ENCODE results near the gene LIPT2.

LIPT2 gene

GRCh38 chr11:74492974-74493790 lies at the start of gene LIPT2:
TSS of gene LIPT2 (minus strand) at chr11:74493724. CDS start at chr11:74493703, 21 bp downstream.
- Histone ChIP-seq H3K27me3 (ENCODE audit: control insufficient read depth, low read length) (no peaks in the 10 kb centered on the region), H4K20me1 (ENCODE audit: control insufficient read depth, insufficient read depth, low read depth, low read length) (no peaks in the 10 kb centered on the region), H3K79me2 (ENCODE audit: control insufficient read depth, low read length) (peaks cover 6% of the 10 kb centered on the region), H3K9me2 (replicated peaks; ENCODE audit: control insufficient read depth, low read length) (no peaks in the 10 kb centered on the region), H3K4me1 (ENCODE audit: control insufficient read depth, low read length) (peaks cover 17% of the 10 kb centered on the region), H3K9me3 (ENCODE audit: control insufficient read depth, insufficient read depth, low read length) (no peaks in the 10 kb centered on the region), H3K36me3 (ENCODE audit: control insufficient read depth, low read length) (peaks cover 13% of the 10 kb centered on the region), H3K4me2 (ENCODE audit: low read length) (peak within 1 kb of the TSS; percentile 88), H3K27ac (ENCODE audit: low read depth, low read length) (peak within 1 kb of the TSS; percentile 83), H3K4me3 (ENCODE audit: low read length) (peak within 1 kb of the TSS; percentile 79), H3F3A (ENCODE audit: control insufficient read depth, insufficient read depth) (no peaks in the 10 kb centered on the region)
- TF ChIP-seq EZH2phosphoT487 (IDR thresholded peaks at IDR 0.05; ENCODE audit: borderline replicate concordance, low read length) (no peak), CTCF (IDR thresholded peaks at IDR 0.05; ENCODE audit: low read depth, low read length, poor library complexity, severe bottlenecking) (no peak)

GRCh38 chr11:74541466-74541865 lies 47.9 kb upstream of the LIPT2 start:
- no peaks in the 10 kb centered on the region for H3K36me3 ChIP-seq (ENCODE audit: control insufficient read depth, low read length)
- no peaks in the 10 kb centered on the region; the same call in 1 of the 2 replicates for H3K27me3 ChIP-seq (ENCODE audit: control insufficient read depth, low read length)
- no peaks in the 10 kb centered on the region for H3F3A ChIP-seq (ENCODE audit: control insufficient read depth, insufficient read depth)
- TF ChIP-seq CTCF (IDR thresholded peaks at IDR 0.05; ENCODE audit: low read depth, low read length, poor library complexity, severe bottlenecking) (no peak), EZH2phosphoT487 (IDR thresholded peaks at IDR 0.05; ENCODE audit: borderline replicate concordance, low read length) (no peak)
- no peak overlapping the region for H3K4me3 ChIP-seq (ENCODE audit: low read length)
- no peaks in the 10 kb centered on the region for H3K9me2 ChIP-seq (replicated peaks; ENCODE audit: control insufficient read depth, low read length)
- no peaks in the 10 kb centered on the region for H3K4me1 ChIP-seq (ENCODE audit: control insufficient read depth, low read length)
- no peaks in the 10 kb centered on the region for H4K20me1 ChIP-seq (ENCODE audit: control insufficient read depth, insufficient read depth, low read depth, low read length)
- H3K4me2 ChIP-seq (ENCODE audit: low read length), result no peak overlapping the region
- peaks cover 25% of the 10 kb centered on the region for H3K9me3 ChIP-seq (ENCODE audit: control insufficient read depth, insufficient read depth, low read length)
- H3K79me2 ChIP-seq (ENCODE audit: control insufficient read depth, low read length), result no peaks in the 10 kb centered on the region
- H3K27ac ChIP-seq (ENCODE audit: low read depth, low read length), result no peak overlapping the region

GRCh38 chr11:74540270-74540669 lies 46.7 kb upstream of the LIPT2 start:
- H3F3A ChIP-seq (ENCODE audit: control insufficient read depth, insufficient read depth), result no peaks in the 10 kb centered on the region
- H3K27ac ChIP-seq (ENCODE audit: low read depth, low read length), result no peak overlapping the region
- no peaks in the 10 kb centered on the region for H4K20me1 ChIP-seq (ENCODE audit: control insufficient read depth, insufficient read depth, low read depth, low read length)
- H3K4me1 ChIP-seq (ENCODE audit: control insufficient read depth, low read length), result no peaks in the 10 kb centered on the region
- no peak overlapping the region for H3K4me2 ChIP-seq (ENCODE audit: low read length)
- H3K9me3 ChIP-seq (ENCODE audit: control insufficient read depth, insufficient read depth, low read length), result peaks cover 25% of the 10 kb centered on the region
- H3K27me3 ChIP-seq (ENCODE audit: control insufficient read depth, low read length), result no peaks in the 10 kb centered on the region; the same call in 1 of the 2 replicates
- no peaks in the 10 kb centered on the region for H3K36me3 ChIP-seq (ENCODE audit: control insufficient read depth, low read length)
- no peak overlapping the region for H3K4me3 ChIP-seq (ENCODE audit: low read length)
- H3K9me2 ChIP-seq (replicated peaks; ENCODE audit: control insufficient read depth, low read length), result no peaks in the 10 kb centered on the region
- H3K79me2 ChIP-seq (ENCODE audit: control insufficient read depth, low read length), result no peaks in the 10 kb centered on the region
- TF ChIP-seq CTCF (IDR thresholded peaks at IDR 0.05; ENCODE audit: low read depth, low read length, poor library complexity, severe bottlenecking) (no peak), EZH2phosphoT487 (IDR thresholded peaks at IDR 0.05; ENCODE audit: borderline replicate concordance, low read length) (no peak)
